ENCODE measurements around the gene MON1A. TPM values are rescaled to one million over a fixed set of nuclear protein-coding genes. Genes with fewer than 3 reads are reported as not detected.
"Not testable (repeated sequence)": the region's sequence is repeated elsewhere in the genome, so short reads cannot be mapped to it uniquely, and the experiment has no call there.

MON1A gene
- total RNA-seq, 2 donors from 2014 or later: 9.1 to 12.0 TPM

DNA sequence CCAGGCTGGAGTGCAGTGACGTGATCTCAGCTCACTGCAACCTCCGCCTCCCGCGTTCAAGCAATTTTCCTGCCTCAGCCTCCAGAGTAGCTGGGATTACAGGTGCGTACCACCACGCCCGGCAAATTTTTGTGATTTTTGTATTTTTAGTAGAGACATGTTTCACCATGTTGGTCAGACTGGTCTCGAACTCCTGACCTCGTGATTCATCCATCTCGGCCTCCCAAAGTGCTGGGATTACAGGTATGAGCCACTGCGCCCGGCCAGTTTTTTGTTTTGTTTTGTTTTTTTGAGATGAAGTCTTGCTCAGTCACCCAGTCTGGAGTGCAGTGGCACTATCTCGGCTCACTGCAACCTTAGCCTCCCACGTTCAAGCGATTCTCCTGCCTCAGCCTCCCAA is 2.7 kb upstream of the MON1A start:
- H3K27ac Mint-ChIP-seq; H3K27me3 Mint-ChIP-seq (ENCODE audit: low read depth); H3K9me3 Mint-ChIP-seq; H3K36me3 Mint-ChIP-seq (ENCODE audit: insufficient read depth in 2 of 2); ATAC-seq (replicated peaks in 1 of 2); H3K4me3 Mint-ChIP-seq; DNase-seq: not testable (repeated sequence)
- peaks cover 30% of the 10 kb centered on the region for H3K4me1 Mint-ChIP-seq (ENCODE audit: low read depth)

DNA sequence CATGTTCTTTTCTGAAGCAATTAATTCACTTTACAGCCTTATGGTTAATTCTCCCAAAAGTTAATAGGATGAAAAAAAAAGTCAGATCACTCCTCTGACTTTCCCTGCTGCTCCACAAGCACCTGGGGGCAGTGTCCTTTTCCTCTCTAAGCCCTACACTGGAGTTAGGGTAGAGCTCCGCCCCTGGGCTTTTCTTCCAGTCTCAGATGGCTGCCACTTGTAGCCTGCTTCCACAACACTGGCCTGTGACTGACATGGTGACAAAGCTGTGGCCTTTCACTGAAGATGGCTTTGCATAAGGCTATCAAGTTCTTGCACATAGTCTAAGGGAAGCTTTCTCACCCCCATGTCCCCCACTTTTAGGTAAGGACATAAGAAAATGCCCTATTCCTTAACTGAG is 1.3 kb upstream of the MON1A start:
- H3K27me3 Mint-ChIP-seq (ENCODE audit: low read depth): no peaks in the 10 kb centered on the region
- H3K9me3 Mint-ChIP-seq: no peaks in the 10 kb centered on the region
- ATAC-seq (replicated peaks in 1 of 2): no peak
- H3K4me3 Mint-ChIP-seq: peak overlapping the region; percentile 9 to 18
- DNase-seq: no peak
- H3K27ac Mint-ChIP-seq: no peak overlapping the region
- H3K36me3 Mint-ChIP-seq (ENCODE audit: insufficient read depth in 2 of 2): no peaks in the 10 kb centered on the region
- H3K4me1 Mint-ChIP-seq (ENCODE audit: low read depth): peaks cover 30% of the 10 kb centered on the region

DNA sequence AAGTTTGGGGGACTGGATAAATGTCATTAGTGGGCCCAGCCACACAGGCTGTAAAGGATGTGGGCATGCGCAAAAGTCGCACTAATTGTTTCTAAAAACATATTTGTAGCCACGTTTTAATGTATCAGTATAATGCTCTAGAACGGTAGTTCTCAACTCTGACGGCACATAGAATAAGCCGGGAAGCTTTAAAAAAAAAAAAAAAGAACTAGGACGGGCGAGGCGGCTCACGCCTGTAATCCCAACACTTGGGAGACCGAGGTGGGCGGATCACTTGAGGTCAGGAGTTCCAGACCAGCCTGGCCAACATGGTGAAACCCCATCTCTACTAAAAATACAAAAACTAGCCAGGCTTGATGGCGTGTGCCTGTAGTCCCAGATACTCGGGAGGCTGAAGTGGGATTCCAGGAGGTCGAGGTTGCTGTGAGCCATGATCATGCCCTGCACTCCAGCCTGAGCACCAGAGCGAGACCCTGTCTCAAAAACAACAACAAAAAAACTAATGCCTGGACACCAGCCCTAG is 618 bp upstream of the MON1A start:
- no peak for ATAC-seq (replicated peaks in 1 of 2)
- peak overlapping the region; percentile 88 to 91 for H3K4me3 Mint-ChIP-seq

DNA sequence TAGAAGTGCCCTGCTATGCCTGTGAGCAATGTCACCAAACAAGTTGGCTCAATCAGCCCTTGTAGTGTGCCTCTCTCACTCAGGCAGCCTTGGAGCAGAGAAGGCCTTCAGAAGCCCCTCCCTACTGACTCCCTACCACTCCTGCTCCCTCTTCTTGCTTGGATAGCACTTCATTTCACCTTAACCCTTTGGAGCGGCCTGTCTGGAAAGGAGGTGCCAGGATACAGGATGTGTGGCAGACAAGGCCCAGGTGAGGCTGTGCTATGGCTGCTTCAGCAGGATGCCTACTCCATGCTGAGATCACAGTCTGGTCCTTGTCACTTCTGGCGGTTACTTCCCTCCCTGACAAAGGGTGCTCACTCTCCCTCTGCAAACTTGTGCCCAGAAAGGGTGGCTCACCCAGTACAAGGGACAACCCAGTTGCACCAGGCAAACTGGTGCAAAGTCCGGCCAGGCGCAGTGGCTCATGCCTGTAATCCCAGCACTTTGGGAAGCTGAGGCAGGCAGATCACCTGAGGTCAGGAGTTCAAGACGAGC is 1.1 kb downstream of the MON1A start:
- Mint-ChIP-seq H3K27me3 (ENCODE audit: low read depth) (no peaks in the 10 kb centered on the region), H3K4me3 (peak overlapping the region; percentile 88 to 91), H3K9me3 (no peaks in the 10 kb centered on the region), H3K27ac (no peak overlapping the region), H3K36me3 (ENCODE audit: insufficient read depth in 2 of 2) (no peaks in the 10 kb centered on the region), H3K4me1 (ENCODE audit: low read depth) (peaks cover 30% of the 10 kb centered on the region)
- no peak for ATAC-seq (replicated peaks in 1 of 2)
- no peak for DNase-seq

More for the DNA sequence above, 618 bp upstream of the MON1A start:
- no peaks in the 10 kb centered on the region for H3K27me3 Mint-ChIP-seq (ENCODE audit: low read depth)
- H3K36me3 Mint-ChIP-seq (ENCODE audit: insufficient read depth in 2 of 2): no peaks in the 10 kb centered on the region
- peak overlapping the region; percentile 94 for H3K27ac Mint-ChIP-seq
- no peak for DNase-seq
- peaks cover 30% of the 10 kb centered on the region for H3K4me1 Mint-ChIP-seq (ENCODE audit: low read depth)
- no peaks in the 10 kb centered on the region for H3K9me3 Mint-ChIP-seq

DNA sequence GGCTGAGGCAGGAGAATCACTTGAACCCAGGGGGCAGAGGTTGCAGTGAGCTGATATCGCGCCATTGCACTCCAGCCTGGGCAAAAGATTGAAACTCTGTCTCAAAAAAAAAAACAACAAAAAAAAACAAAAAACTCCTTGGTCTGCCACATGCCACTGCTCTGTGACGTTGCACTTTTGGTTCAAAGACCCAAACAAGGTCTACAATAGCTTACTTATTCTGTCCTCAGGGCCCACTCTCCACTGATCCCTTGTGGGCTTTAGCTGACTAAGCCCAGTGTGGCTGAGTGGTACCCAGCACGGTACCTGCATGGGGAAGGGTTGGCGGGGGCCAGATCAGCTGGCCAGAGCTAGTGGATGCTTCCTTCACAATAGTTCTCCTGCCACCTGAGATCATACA is 1.8 kb downstream of the MON1A start:
- ATAC-seq (replicated peaks in 1 of 2) (no peak), DNase-seq (no peak)
- Mint-ChIP-seq H3K27me3 (ENCODE audit: low read depth) (no peaks in the 10 kb centered on the region), H3K4me3 (no peak overlapping the region), H3K27ac (no peak overlapping the region), H3K36me3 (ENCODE audit: insufficient read depth in 2 of 2) (no peaks in the 10 kb centered on the region), H3K4me1 (ENCODE audit: low read depth) (peaks cover 30% of the 10 kb centered on the region), H3K9me3 (no peaks in the 10 kb centered on the region)

DNA sequence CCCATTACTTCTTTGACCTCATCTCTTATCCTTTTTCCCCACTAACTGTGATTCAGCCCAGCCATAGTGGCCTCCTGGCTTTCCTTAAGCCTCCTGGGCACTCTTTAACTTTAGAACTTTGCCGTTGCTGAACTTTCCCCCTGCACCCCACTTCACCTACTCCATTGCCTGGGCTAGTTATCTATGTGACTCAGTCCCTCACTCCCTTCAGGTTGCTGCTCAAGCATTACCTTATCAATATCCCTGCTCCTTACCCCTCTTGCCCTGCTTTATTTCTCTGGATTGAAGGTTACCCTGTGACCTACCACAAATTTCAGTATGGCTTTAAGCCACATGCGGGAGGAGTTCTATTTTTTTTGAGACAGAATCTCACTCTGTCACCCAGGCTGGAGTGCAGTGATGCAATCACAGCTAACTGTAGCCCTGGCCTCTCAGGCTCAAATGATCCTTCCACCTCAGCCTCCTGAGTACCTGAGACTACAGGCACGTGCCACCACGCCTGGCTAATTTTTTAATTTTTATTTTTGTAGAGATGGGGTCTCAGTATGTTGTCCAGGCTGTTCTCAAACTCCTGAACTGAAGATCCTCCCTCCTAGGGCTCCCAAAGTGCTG is 3.4 kb downstream of the MON1A start:
- Mint-ChIP-seq H3K9me3 (no peaks in the 10 kb centered on the region), H3K36me3 (ENCODE audit: insufficient read depth in 2 of 2) (no peaks in the 10 kb centered on the region), H3K4me3 (no peak overlapping the region), H3K27me3 (ENCODE audit: low read depth) (no peaks in the 10 kb centered on the region), H3K27ac (peak overlapping the region; percentile 9), H3K4me1 (ENCODE audit: low read depth) (peaks cover 27% of the 10 kb centered on the region)
- DNase-seq: no peak
- no peak for ATAC-seq (replicated peaks in 1 of 2)

DNA sequence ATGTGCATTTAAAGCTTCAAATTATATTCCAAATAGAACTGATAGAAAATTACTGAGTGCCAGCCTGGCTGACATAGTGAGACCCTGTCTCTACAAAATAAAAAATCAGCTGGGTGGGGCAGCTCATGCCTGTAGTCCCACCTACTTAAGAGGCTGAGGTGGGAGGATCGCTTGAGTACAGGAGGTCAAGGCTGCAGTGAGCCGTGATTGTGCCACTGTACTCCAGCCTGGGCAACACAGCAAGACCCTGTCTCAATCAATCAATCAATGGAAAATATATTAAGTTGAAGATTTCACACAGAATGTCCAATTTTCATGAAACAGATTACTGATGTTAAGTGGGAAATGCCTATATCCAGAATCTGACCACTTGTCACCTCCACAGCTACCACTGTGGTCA is 4.1 kb downstream of the MON1A start:
- Mint-ChIP-seq H3K9me3 (no peaks in the 10 kb centered on the region), H3K27ac (no peak overlapping the region), H3K4me1 (ENCODE audit: low read depth) (peaks cover 23% of the 10 kb centered on the region), H3K36me3 (ENCODE audit: insufficient read depth in 2 of 2) (no peaks in the 10 kb centered on the region), H3K4me3 (no peak overlapping the region), H3K27me3 (ENCODE audit: low read depth) (no peaks in the 10 kb centered on the region)
- DNase-seq: no peak
- ATAC-seq (replicated peaks in 1 of 2): no peak

DNA sequence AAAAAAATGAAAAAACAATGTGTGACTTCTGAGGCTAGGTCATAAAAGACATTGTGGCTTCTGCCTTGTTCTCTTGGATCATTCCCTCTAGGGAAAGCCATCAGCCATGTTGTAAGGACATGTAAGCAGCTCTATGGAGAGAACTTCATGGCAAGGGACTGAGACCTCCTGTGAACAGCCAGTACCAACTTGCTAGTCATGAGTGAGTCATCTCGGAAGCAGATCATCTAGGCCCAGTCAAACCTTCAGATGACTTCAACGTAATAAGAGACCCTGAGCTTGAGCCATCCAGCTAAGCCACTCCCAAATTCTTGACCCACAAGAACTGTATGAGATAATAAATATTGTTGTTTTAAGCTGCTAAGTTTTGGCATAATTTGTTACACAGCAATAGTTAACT is 4.9 kb downstream of the MON1A start:
- Mint-ChIP-seq H3K27me3 (ENCODE audit: low read depth) (no peaks in the 10 kb centered on the region), H3K4me1 (ENCODE audit: low read depth) (peaks cover 16% of the 10 kb centered on the region), H3K9me3 (no peaks in the 10 kb centered on the region), H3K4me3 (no peak overlapping the region), H3K27ac (no peak overlapping the region), H3K36me3 (ENCODE audit: insufficient read depth in 2 of 2) (no peaks in the 10 kb centered on the region)
- ATAC-seq (replicated peaks in 1 of 2) (no peak), DNase-seq (no peak)

DNA sequence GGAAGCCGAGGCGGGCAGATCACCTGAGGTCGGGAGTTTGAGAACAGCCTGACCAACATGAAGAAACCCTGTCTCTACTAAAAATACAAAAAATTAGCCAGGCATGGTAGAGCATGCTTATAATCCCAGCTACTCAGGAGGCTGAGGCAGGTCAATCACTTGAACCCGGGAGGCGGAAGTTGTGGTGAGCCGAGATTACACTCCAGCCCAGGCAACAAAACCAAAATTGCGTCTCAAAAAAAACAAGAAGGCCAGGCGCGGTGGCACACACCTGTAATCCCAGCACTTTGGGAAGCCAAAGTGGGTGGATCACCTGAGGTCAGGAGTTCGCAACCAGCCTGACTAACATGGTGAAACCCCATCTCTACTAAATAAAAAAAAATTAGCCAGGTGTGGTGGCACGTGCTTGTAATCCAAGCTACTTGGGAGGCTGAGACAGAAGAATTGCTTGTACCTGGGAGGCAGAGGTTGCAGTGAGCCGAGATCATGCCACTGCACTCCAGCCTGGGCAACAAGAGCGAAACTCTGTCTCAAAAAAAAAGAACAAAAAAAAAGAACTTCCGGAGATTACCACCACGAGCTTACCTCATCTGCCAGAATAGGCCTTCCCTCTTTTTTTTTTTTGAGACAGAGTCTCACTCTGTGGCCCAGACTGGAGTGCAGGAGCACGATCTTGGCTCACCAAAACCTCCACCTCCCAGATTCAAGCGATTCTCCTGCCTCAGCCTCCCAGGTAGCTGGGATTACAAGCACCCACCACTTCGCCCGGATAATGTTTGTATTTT is 11.6 kb downstream of the MON1A start:
- not testable (repeated sequence) for ATAC-seq (replicated peaks in 1 of 2); DNase-seq

DNA sequence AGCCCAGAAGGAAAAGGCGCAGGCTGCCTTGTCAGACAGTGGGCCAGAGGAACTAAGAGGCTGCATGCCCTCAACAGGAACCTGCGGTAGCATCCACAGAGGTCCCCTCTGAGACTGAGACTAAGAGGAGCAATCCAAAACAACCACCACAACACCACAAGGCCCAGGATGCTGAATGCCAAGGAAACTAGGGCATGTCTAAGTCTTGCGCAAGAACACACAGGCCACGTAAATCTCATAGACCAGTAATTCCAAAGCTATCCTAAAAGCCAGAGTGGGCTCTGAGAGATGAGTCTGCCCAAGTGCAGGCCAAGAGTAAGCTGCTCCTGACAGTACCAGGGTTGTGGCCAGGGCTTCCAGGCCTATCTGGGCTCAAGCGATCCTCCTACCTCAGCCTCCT is 12.9 kb downstream of the MON1A start:
- Mint-ChIP-seq H3K27ac (no peak overlapping the region), H3K27me3 (ENCODE audit: low read depth) (no peaks in the 10 kb centered on the region)

More for the DNA sequence above, 11.6 kb downstream of the MON1A start:
- not testable (repeated sequence) for H3K27me3 Mint-ChIP-seq (ENCODE audit: low read depth); H3K9me3 Mint-ChIP-seq; H3K36me3 Mint-ChIP-seq (ENCODE audit: insufficient read depth in 2 of 2); H3K4me3 Mint-ChIP-seq; H3K4me1 Mint-ChIP-seq (ENCODE audit: low read depth); H3K27ac Mint-ChIP-seq

DNA sequence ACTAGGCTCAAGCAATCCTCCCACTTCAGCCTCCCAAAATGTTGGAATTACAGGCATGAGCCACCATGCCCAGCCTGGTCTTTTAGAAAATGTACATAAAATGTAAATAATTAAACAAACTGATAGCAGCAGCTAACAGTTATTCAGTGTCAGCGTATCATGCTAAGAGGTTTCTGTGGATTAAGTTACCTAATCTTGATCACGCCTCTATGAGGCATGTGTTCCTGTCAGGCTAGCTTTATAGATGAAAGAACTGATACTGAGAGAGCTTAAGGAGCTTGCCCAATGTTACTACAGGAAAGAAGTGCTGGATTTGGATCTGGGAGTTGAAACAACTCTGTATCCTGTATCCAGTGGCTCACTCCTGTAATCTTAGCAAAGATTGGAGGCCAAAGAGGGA is 14.7 kb downstream of the MON1A start:
- Mint-ChIP-seq H3K4me3 (no peak overlapping the region), H3K27ac (no peak overlapping the region), H3K4me1 (ENCODE audit: low read depth) (no peaks in the 10 kb centered on the region), H3K9me3 (no peaks in the 10 kb centered on the region), H3K36me3 (ENCODE audit: insufficient read depth in 2 of 2) (peaks cover 3 to 4% of the 10 kb centered on the region in 2 donors), H3K27me3 (ENCODE audit: low read depth) (no peaks in the 10 kb centered on the region)
- ATAC-seq (replicated peaks in 1 of 2) (no peak), DNase-seq (no peak)

More for the DNA sequence above, 12.9 kb downstream of the MON1A start:
- Mint-ChIP-seq H3K36me3 (ENCODE audit: insufficient read depth in 2 of 2) (peaks cover 0 to 4% of the 10 kb centered on the region in 2 donors), H3K4me1 (ENCODE audit: low read depth) (no peaks in the 10 kb centered on the region), H3K9me3 (no peaks in the 10 kb centered on the region), H3K4me3 (no peak overlapping the region)
- no peak for DNase-seq
- no peak for ATAC-seq (replicated peaks in 1 of 2)

DNA sequence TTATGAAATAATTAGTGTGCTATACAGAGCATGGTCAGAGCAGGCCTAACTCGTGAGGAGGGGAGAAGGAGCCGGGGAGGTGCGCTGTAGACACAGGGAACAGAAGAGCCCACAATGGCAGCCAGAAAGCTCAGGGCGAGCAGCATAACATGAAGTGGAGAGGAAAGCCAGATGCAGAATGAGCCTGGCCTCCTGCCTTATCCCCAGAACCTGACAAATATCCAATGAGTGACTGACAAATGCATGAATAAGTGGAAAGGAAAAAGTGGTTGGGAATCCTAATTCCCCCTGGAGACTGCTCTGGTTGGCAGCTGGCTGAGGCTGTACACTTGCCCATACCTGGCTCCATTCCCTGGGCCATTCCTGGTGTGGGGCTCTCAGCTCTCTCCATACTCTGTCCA is 16.7 kb downstream of the MON1A start:
- H3K9me3 Mint-ChIP-seq: no peaks in the 10 kb centered on the region
- H3K27ac Mint-ChIP-seq: no peak overlapping the region

DNA sequence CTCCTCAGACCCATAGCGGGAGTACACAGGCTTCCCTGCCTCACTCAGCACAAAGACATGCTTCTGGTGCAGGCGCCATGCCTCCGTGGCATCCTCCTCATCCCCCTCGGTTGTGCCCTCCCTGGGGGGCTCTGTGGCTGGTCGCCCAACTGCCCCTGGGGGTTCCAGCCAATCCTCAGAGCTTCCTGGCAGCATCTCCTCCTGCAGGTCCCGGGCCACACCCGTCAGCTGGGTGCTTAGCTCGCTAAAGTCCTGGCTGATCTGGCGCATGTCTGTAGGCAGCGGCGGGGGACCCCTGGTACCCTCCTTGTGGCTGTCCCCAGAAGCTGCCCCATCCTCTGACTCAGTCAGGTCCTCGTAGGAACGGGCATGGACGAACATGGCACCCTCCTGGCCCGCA is 18.0 kb downstream of the MON1A start:
- DNase-seq: no peak
- Mint-ChIP-seq H3K4me3 (no peak overlapping the region), H3K27me3 (ENCODE audit: low read depth) (no peaks in the 10 kb centered on the region), H3K27ac (no peak overlapping the region), H3K4me1 (ENCODE audit: low read depth) (peaks cover under 1% of the 10 kb centered on the region), H3K36me3 (ENCODE audit: insufficient read depth in 2 of 2) (peaks cover 4% of the 10 kb centered on the region in 2 donors), H3K9me3 (no peaks in the 10 kb centered on the region)
- ATAC-seq (replicated peaks in 1 of 2): no peak

More for the DNA sequence above, 16.7 kb downstream of the MON1A start:
- Mint-ChIP-seq H3K4me3 (no peak overlapping the region), H3K4me1 (ENCODE audit: low read depth) (no peaks in the 10 kb centered on the region), H3K27me3 (ENCODE audit: low read depth) (no peaks in the 10 kb centered on the region), H3K36me3 (ENCODE audit: insufficient read depth in 2 of 2) (peaks cover 4% of the 10 kb centered on the region in 2 donors)
- DNase-seq: no peak
- ATAC-seq (replicated peaks in 1 of 2): no peak

Data from activated T-cell treated with anti-CD3 and anti-CD28 coated beads, Interleukin-2, amount 50 U/mL, for 72 hours (primary cell).